Tibial artery (tissue), 4 donors: ENCODE results near the gene P4HA3.

Experiments used
- DNase-seq, 2 donors: peaks; one replicate each; pipeline ENCODE4 v3.0.0-alpha.2; 2019
- H3K27ac ChIP-seq, 2 donors: fragments of 200-600 bp; sonication (generic) in 1 of 2; 1 replicate in 1 of 2; 2 replicates in 1 of 2; pipeline ENCODE4 v1.5.1; 2018 to 2019; ENCODE audit warnings: mild to moderate bottlenecking in 1 of 2
- H3K27me3 ChIP-seq, 2 donors: fragments of 200-600 bp; sonication (generic) in 1 of 2; one replicate each; pipeline versions ENCODE4 v1.5.1 to v1.6.0; 2016 to 2019
- H3K36me3 ChIP-seq, 3 donors: fragments of 200-600 bp; sonication (generic) in 2 of 3; one replicate each; pipeline ENCODE4 v1.5.1; 2016 to 2019; ENCODE audit warnings: mild to moderate bottlenecking in 2 of 3
- H3K4me1 ChIP-seq, 4 donors: fragments of 200-600 bp; sonication (generic) in 2 of 4; 1 replicate in 3 of 4; 2 replicates in 1 of 4; pipeline ENCODE4 v1.5.1; 2016 to 2019
- H3K4me3 ChIP-seq, 2 donors: fragments of 200-600 bp; sonication (generic) in 1 of 2; 1 replicate in 1 of 2; 2 replicates in 1 of 2; pipeline ENCODE4 v1.5.1; 2018 to 2019; ENCODE audit warnings: mild to moderate bottlenecking in 2 of 2
- H3K9me3 ChIP-seq, 3 donors: fragments of 200-600 bp; sonication (generic) in 1 of 3; one replicate each; pipeline ENCODE4 v1.5.1; 2016 to 2019
- CTCF ChIP-seq, 2 experiments: fragments of 200-600 bp in 1 of 2; fragments of 450-650 bp in 1 of 2; IDR thresholded peaks; one replicate each; pipeline ENCODE4 v1.5.1; 2017 to 2019; ENCODE audit warnings: antibody characterized with exemption in 2 of 2, mild to moderate bottlenecking in 1 of 2, moderate library complexity in 1 of 2
- intact Hi-C: fragments of 100-400 bp; cut with DNase I; formaldehyde crosslinking; loops from one replicate; pipeline ENCODE4 v1.15.0; 2023; ENCODE audit warnings: low total_unique reads

Gene P4HA3

GRCh38 chr11:74272276-74272675 lies 39.2 kb downstream of the P4HA3 start:
- Histone ChIP-seq H3K4me1 (no peaks in the 10 kb centered on the region), H3K36me3 (no peaks in the 10 kb centered on the region), H3K9me3 (no peaks in the 10 kb centered on the region), H3K27me3 (no peaks in the 10 kb centered on the region), H3K4me3 (no peak overlapping the region), H3K27ac (no peak overlapping the region)
- intact Hi-C loops, result no loop called here
- TF ChIP-seq CTCF (IDR thresholded peaks at IDR 0.05), result no peak
- no peak for DNase-seq

GRCh38 chr11:74269161-74269811 lies 42.2 kb downstream of the P4HA3 start:
- Histone ChIP-seq H3K27me3 (no peaks in the 10 kb centered on the region), H3K9me3 (no peaks in the 10 kb centered on the region), H3K4me1 (no peaks in the 10 kb centered on the region), H3K36me3 (no peaks in the 10 kb centered on the region), H3K4me3 (no peak overlapping the region), H3K27ac (no peak overlapping the region)
- intact Hi-C loops, result no loop called here
- no peak for TF ChIP-seq CTCF (IDR thresholded peaks at IDR 0.05)
- DNase-seq, result no peak

GRCh38 chr11:74268456-74268855 lies 43.0 kb downstream of the P4HA3 start:
- H3K4me3 ChIP-seq, result no peak overlapping the region
- intact Hi-C loops, result no loop called here
- no peak for DNase-seq
- H3K9me3 ChIP-seq, result no peaks in the 10 kb centered on the region
- H3K27me3 ChIP-seq, result no peaks in the 10 kb centered on the region
- TF ChIP-seq CTCF (IDR thresholded peaks at IDR 0.05), result no peak
- no peak overlapping the region for H3K27ac ChIP-seq
- H3K4me1 ChIP-seq, result no peaks in the 10 kb centered on the region
- H3K36me3 ChIP-seq, result no peaks in the 10 kb centered on the region

- H3K36me3 ChIP-seq, result no peaks in the 10 kb centered on the region
- no peaks in the 10 kb centered on the region for H3K9me3 ChIP-seq
- H3K27ac ChIP-seq, result no peak overlapping the region
- no peaks in the 10 kb centered on the region for H3K4me1 ChIP-seq
- H3K4me3 ChIP-seq, result no peak overlapping the region
- DNase-seq, result no peak
- intact Hi-C loops, result no loop called here
- TF ChIP-seq CTCF (IDR thresholded peaks at IDR 0.05), result no peak
- H3K27me3 ChIP-seq, result peaks cover 0 to 2% of the 10 kb centered on the region in 2 donors
These were observed 44.4 kb downstream of the P4HA3 start for GRCh38 chr11:74267014-74267413.

- DNase-seq, result no peak
- no peaks in the 10 kb centered on the region for H3K9me3 ChIP-seq
- H3K36me3 ChIP-seq, result no peaks in the 10 kb centered on the region
- no peaks in the 10 kb centered on the region for H3K4me1 ChIP-seq
- no peak overlapping the region for H3K4me3 ChIP-seq
- H3K27ac ChIP-seq, result no peak overlapping the region
- TF ChIP-seq CTCF (IDR thresholded peaks at IDR 0.05), result no peak
- peaks cover 0 to 2% of the 10 kb centered on the region in 2 donors for H3K27me3 ChIP-seq
- intact Hi-C loops, result no loop called here
These were observed 46.2 kb downstream of the P4HA3 start for GRCh38 chr11:74265256-74265655.

- intact Hi-C loops, result no loop called here
- Histone ChIP-seq H3K4me3 (no peak overlapping the region), H3K36me3 (no peaks in the 10 kb centered on the region), H3K9me3 (no peaks in the 10 kb centered on the region), H3K27me3 (peaks cover 0 to 2% of the 10 kb centered on the region in 2 donors), H3K27ac (no peak overlapping the region), H3K4me1 (peaks cover 0 to 12% (median 8%) of the 10 kb centered on the region in 4 donors)
- TF ChIP-seq CTCF (IDR thresholded peaks at IDR 0.05), result no peak
- no peak for DNase-seq
These were observed 48.7 kb downstream of the P4HA3 start for GRCh38 chr11:74262725-74263124.
